Spinal cord (tissue), 10 donors: Measurements from ENCODE around the gene FAM131B. TPM values are rescaled to one million over a fixed set of nuclear protein-coding genes. Genes with fewer than 3 reads are reported as not detected.

Experiments used
- DNase-seq, 6 donors: peaks; one replicate each; pipeline versions ENCODE4 v3.0.0 to v3.0.0-alpha.2; 2013 to 2015; ENCODE audit warnings: low spot score in 6 of 6, low read depth in 4 of 6
- H3K27ac ChIP-seq: one replicate; pipeline ENCODE4 v1.5.1; 2013; ENCODE audit warnings: low read depth, low read length, control low read depth
- H3K27me3 ChIP-seq: one replicate; pipeline ENCODE4 v1.6.1; 2013; ENCODE audit warnings: low read length; ENCODE audit not compliant: control insufficient read depth, insufficient read depth
- H3K36me3 ChIP-seq: one replicate; pipeline ENCODE4 v1.6.1; 2013; ENCODE audit warnings: low read length; ENCODE audit not compliant: control insufficient read depth, insufficient read depth
- H3K4me1 ChIP-seq: one replicate; pipeline ENCODE4 v1.6.1; 2013; ENCODE audit warnings: low read length; ENCODE audit not compliant: control insufficient read depth, insufficient read depth
- H3K4me3 ChIP-seq: one replicate; pipeline ENCODE4 v1.5.1; 2013; ENCODE audit warnings: low read depth, low read length, control low read depth
- H3K9me3 ChIP-seq: one replicate; pipeline ENCODE4 v1.6.1; 2013; ENCODE audit warnings: low read length; ENCODE audit not compliant: control insufficient read depth, insufficient read depth
- WGBS: methylation state at CpG from one replicate; pipeline ENCODE4 v1.1.5; 2013; ENCODE audit warnings: missing lambda C conversion rate; ENCODE audit not compliant: insufficient coverage; 5-methylcytosine and 5-hydroxymethylcytosine counted together
- long read RNA-seq, 4 donors: transcript quantifications; one replicate each; lab custom pipeline, GENCODE V29; 2026
- polyA plus RNA-seq, 2 donors: library from polyadenylated mRNA; unstranded; fragments of 120-200 nt; gene quantifications; one replicate each; pipeline ENCODE4 v1.2.1, GENCODE V29; 2013; ENCODE audit not compliant: insufficient read length in 2 of 2
- total RNA-seq, 2 donors: library from RNA; depleted of rRNA in 1 of 2; stranded (reverse); fragments of 120-200 nt in 1 of 2; fragments of >200 nt in 1 of 2; gene quantifications; one replicate each; pipeline versions ENCODE4 v1.2.3 to v1.2.4, GENCODE V29; 2013 to 2014
- donor health status: healthy.

The FAM131B gene
- total RNA-seq (10 to 100 TPM; 26.7 to 53.5 TPM), polyA plus RNA-seq (100 to 1,000 TPM; 108 to 112 TPM)
- long read RNA-seq, donor 1, full-length matches to known transcripts = 29 of 212 reads
- long read RNA-seq, donor 1, partial matches to known transcripts = 143 of 212 reads
- long read RNA-seq, donor 1, other reads (novel, unspliced or antisense) = 40 of 212 reads
- long read RNA-seq, donor 2, full-length matches to known transcripts = 5 of 5 reads
- long read RNA-seq, donor 2, partial matches to known transcripts = 0 of 5 reads
- long read RNA-seq, donor 2, other reads (novel, unspliced or antisense) = 0 of 5 reads
- long read RNA-seq, donor 3, full-length matches to known transcripts = 6 of 50 reads
- long read RNA-seq, donor 3, partial matches to known transcripts = 44 of 50 reads
- long read RNA-seq, donor 3, other reads (novel, unspliced or antisense) = 0 of 50 reads
- long read RNA-seq, donor 4 = 0 reads

DNA sequence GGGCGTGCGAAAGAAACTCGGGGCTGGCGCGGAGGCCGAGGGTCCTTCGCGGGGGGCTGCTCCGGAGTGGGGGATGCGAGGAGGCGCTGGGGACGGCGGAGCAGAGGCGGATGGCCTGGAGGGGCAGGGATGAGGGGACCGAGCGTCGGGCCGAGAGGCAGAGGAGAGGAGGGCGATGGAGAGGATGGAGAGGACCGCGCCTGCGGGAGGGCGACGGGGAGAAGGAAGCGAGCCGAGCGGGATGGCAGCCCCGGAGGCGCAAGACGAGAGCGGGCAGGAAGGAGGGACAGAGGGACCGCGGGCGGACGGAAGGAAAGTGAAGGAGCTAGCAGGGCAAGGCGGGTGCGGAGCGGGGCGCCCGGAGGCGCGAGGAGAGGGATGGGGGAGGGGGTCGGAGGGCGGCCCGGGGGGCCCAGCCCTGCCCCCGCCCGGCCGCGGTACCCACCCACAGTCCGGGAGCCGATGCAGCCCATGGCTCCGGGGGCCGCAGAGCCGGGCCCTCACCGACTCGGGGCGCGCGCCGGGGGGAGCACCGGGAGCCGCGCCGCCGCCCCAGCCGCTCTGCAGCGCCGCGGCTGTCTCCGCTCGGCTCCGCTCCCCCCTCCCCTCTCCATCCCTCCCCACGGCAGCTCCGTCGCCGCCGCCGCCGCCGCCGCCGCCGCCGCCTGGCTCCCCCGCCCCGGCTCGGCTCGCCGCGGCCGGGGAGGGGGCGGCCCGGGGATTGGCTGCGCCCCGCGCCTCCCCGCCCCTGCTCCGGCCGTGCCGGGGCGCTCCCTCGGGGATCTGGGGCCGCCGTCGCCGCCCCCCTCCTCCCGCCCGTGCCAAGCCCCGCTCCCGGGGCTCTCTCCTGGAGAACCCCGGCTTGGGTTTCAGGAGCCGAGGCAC is at the start of gene FAM131B:
FAM131B (minus strand) TSS at position 583 of the 885 bp plus-strand sequence; CDS start at position 473, 110 bp downstream.
- Histone ChIP-seq H3K4me3 (peak within 1 kb of the TSS; percentile 61), H3K36me3 (peaks cover 18% of the 10 kb centered on the region), H3K4me1 (peaks cover 25% of the 10 kb centered on the region), H3K9me3 (no peaks in the 10 kb centered on the region), H3K27ac (peak within 1 kb of the TSS; percentile 60), H3K27me3 (no peaks in the 10 kb centered on the region)
- WGBS = 0% methylated on average over 100 of the region's 112 CpGs
- DNase-seq = peak in 2 of 6 donors; percentile 81 to 83

DNA sequence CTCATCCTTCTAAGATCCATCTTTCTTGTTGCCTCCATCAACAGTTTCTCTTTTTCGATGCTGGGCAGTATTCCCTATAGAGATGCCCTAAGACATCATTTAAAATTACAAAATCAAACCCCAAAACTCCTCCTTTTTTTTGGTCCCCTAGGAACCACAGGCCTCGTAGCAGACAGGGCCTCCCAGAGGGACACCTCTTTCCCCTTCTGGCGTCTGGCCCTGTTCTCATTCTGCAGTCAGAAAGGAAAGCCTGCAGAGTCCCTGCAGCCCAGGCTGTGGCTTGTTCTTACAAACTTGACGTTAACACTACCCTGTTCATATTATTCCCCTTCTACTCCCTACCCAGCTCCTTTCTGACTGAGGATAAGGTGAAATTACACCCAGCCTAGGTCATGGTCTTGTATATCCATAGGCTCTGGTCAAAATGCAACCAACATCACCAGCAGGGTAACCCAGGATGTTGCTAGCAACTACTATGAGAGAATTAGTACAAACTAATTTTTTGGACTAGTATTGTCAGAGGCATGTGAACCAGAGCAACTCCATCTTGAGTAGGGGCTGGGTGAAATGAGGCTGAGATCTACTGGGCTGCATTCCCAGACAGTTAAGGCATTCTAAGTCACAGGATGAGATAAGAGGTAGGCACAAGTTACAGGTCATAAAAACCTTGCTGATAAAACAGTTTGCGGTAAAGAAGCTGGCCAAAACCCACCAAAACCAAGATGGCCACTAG is 49.6 kb upstream of the FAM131B start:
- Histone ChIP-seq H3K36me3 (no peaks in the 10 kb centered on the region), H3K9me3 (no peaks in the 10 kb centered on the region), H3K27ac (no peak overlapping the region), H3K4me3 (no peak overlapping the region), H3K27me3 (peaks cover 5% of the 10 kb centered on the region), H3K4me1 (peaks cover 12% of the 10 kb centered on the region)
- DNase-seq = no peak
- 78% methylated on average over 4 of the region's 5 CpGs for WGBS

DNA sequence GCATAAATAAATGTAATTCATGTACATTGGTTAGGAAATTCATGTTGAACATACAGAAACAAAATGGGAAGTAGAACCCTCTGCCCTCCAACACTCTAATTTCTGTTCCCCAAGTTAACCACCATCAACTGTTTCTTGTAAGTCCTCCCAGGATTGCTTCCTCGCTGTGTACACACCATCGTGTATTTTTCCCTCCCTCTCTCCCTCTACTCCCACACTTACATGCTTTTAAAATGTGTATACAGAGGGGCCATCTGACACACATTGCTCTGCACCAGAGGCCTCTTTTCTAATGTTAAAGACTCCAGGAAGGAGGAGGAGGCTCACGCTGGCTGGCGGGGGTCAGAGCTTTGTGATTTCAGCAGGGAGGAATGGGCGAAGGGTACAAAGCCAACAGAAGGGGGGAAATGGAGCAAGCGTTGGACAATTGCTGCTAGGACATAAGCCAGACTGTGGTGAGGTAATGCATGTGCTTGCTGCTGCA is 48.0 kb upstream of the FAM131B start:
- peak in 2 of 6 donors; percentile 34 to 39 for DNase-seq
- no peak overlapping the region for H3K27ac ChIP-seq
- no peak overlapping the region for H3K4me3 ChIP-seq
- H3K9me3 ChIP-seq = no peaks in the 10 kb centered on the region
- 26% methylated on average over 5 of the region's 6 CpGs for WGBS
- no peaks in the 10 kb centered on the region for H3K36me3 ChIP-seq
- H3K27me3 ChIP-seq = peaks cover 5% of the 10 kb centered on the region
- peaks cover 12% of the 10 kb centered on the region for H3K4me1 ChIP-seq

DNA sequence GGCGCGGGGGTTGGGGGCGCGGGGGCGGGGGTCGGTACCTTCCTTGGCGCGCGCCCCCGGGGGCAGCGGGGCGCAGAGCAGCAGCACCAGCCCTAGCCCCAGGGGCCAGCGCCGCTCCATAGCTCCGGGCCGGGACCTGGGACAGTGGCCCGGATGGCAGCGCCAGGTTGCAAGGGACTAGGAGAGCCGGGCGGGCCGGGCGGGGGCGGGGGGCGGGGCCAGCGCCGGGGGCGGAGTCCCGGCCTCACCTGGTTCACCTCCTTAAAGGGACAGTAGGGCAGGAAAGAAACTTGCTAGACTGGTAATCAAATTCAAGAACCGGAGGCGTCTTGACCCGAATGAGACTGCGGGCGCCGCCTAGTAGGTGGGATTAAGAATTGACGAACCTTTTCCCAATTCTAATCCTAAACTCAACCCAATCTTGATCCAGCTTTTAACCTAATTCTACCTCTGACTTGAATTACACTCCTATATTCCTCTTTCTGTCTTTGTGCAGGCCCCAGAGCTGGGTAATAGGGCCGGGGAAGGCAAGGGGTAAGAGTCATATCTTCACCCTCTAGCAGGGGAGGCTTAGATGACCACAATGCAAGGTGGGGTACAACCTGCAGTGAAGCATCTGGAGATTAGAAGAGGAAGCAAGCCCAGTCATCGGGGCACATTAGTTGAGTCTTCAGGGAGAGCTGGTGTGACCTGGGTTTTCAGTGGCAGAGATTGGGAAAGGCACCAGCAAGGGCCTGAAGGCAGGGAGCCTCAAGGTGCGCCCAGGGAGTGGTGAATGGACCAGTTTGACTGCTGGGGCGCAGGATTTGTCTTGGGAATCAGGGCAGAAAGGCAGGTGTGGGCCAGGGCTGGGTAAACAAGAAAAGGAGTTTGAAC is 46.4 kb upstream of the FAM131B start, which contains the start of gene EPHA1:
EPHA1 (minus strand) TSS at position 171 of the 876 bp plus-strand sequence; CDS start at position 120, 51 bp downstream.
- Histone ChIP-seq H3K27me3 (peaks cover 5% of the 10 kb centered on the region), H3K9me3 (no peaks in the 10 kb centered on the region), H3K4me1 (peaks cover 19% of the 10 kb centered on the region), H3K27ac (no peak within 1 kb of the TSS), H3K4me3 (peak within 1 kb of the TSS; percentile 29), H3K36me3 (no peaks in the 10 kb centered on the region)
- peak in 2 of 6 donors; percentile 16 to 58 for DNase-seq
- 15% methylated on average over 17 of the region's 39 CpGs for WGBS

DNA sequence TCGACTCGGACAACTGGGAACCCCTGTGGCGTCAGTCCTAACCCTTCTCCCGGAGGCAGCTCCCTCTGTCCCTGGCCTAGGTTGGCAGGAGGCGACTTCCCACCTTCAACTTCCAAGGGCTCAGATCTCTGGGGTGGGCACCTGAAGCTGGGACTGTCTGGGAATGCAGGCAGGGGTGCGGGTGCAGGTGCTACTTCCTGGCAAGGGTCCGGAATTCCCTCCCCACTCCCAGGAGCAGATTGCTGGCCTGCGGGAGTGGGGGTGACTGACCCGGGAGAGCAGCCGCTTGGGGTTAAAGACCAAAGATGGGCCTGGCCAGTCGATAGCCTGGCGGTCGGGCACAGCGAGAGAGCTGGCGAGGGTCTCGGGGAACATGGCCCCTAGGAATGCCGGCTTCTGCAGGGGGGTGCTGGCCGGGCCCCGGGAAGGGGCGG is 45.8 kb upstream of the FAM131B start:
- no peaks in the 10 kb centered on the region for H3K9me3 ChIP-seq
- H3K4me1 ChIP-seq = peaks cover 19% of the 10 kb centered on the region
- no peaks in the 10 kb centered on the region for H3K36me3 ChIP-seq
- H3K4me3 ChIP-seq = no peak overlapping the region
- H3K27me3 ChIP-seq = peaks cover 5% of the 10 kb centered on the region
- WGBS = 38% methylated on average over 20 of the region's 20 CpGs
- DNase-seq = peak in 1 of 6 donors; percentile 5
- H3K27ac ChIP-seq = no peak overlapping the region

DNA sequence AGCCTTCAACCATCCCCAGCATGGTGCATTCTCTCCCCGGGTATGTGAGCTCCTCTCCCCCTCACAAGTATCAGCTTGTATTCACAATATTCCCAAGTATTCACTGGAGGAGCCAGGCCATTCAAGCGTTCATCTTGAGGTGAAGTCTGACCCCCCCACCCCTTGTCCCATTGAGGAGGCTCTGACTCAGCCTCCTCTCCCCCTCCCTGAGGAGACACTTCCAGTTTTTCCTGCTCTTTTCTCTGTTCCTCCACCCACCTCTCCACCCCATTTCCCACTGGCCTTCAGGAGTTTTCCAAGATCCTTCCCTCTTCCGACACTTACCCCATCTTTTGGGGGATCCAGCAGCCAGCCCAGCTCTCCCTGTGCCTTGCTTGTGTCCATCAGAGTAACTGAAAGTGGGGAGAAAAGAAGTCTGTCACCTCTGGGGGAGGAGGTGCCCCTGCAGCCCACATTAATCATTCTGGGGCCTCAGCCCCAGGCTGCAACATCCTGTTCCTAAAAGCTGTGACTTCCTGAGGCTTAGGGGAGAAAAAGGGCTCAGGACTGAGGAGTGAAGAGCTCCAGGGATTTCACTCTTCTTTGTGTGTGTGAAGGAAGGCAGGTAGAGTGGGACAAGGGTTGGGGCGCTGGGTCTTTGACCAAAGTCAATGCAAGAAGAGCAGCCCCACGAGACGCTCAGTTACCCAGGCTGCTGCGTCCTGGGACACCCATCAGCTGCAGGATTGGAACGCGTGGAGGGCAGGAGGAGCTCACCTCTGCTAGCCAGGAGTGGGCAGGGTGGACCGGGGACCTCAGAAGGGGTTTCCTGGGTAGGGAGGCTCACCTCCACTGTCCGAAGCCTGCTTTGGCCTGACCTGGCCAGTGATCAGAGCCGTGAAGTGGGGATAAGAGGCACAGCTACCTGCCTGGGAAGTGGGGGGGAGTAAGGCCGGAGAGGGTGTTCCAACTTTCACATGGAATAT is 45.1 kb upstream of the FAM131B start:
- peaks cover 5% of the 10 kb centered on the region for H3K27me3 ChIP-seq
- no peak overlapping the region for H3K27ac ChIP-seq
- DNase-seq = peak in 1 of 6 donors; percentile 1
- H3K4me3 ChIP-seq = no peak overlapping the region
- no peaks in the 10 kb centered on the region for H3K36me3 ChIP-seq
- H3K9me3 ChIP-seq = no peaks in the 10 kb centered on the region
- H3K4me1 ChIP-seq = peaks cover 19% of the 10 kb centered on the region
- WGBS = 61% methylated on average over 12 of the region's 13 CpGs

DNA sequence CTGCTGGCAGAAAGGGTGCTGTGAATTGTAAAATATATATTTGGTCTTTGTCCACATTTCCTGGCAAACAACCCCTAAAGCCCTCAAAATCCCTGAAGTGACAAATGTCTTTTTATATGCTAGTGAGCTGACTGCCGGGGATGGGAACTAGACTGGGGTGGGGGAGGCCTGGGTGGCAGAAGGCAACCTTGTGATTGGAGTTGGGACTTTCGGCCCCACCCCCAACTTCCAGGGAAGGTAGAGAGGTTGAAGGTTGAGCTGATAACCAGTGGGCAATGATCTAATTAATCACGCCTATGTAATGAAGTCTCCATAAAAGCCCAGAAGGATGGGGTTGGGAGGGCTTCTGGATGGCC is 43.5 kb upstream of the FAM131B start:
- 100% methylated on average over 1 of the region's 3 CpGs for WGBS
- Histone ChIP-seq H3K4me1 (peaks cover 19% of the 10 kb centered on the region), H3K27ac (no peak overlapping the region), H3K9me3 (no peaks in the 10 kb centered on the region), H3K27me3 (peaks cover 5% of the 10 kb centered on the region), H3K4me3 (no peak overlapping the region), H3K36me3 (no peaks in the 10 kb centered on the region)
- peak in 1 of 6 donors; percentile 1 for DNase-seq
